Tibial nerve (tissue), 3 donors: ENCODE measurements around the gene ST3GAL3.

Source experiments
- POLR2A ChIP-seq, 2 donors: fragments of 450-650 bp; IDR thresholded peaks; one replicate each; pipeline ENCODE4 v1.6.1; 2017; ENCODE audit warnings: antibody characterized with exemption in 2 of 2, mild to moderate bottlenecking in 2 of 2, moderate library complexity in 2 of 2
- TF ChIP-seq, protein P1 (sequence below), 5 experiments: fragments of 200-600 bp in 3 of 5; fragments of 450-650 bp in 2 of 5; sonication (generic) in 3 of 5; IDR thresholded peaks; one replicate each; pipeline ENCODE4 v1.5.1; 2016 to 2019; ENCODE audit warnings: antibody characterized with exemption in 5 of 5, mild to moderate bottlenecking in 3 of 5, moderate library complexity in 2 of 5

DNA sequence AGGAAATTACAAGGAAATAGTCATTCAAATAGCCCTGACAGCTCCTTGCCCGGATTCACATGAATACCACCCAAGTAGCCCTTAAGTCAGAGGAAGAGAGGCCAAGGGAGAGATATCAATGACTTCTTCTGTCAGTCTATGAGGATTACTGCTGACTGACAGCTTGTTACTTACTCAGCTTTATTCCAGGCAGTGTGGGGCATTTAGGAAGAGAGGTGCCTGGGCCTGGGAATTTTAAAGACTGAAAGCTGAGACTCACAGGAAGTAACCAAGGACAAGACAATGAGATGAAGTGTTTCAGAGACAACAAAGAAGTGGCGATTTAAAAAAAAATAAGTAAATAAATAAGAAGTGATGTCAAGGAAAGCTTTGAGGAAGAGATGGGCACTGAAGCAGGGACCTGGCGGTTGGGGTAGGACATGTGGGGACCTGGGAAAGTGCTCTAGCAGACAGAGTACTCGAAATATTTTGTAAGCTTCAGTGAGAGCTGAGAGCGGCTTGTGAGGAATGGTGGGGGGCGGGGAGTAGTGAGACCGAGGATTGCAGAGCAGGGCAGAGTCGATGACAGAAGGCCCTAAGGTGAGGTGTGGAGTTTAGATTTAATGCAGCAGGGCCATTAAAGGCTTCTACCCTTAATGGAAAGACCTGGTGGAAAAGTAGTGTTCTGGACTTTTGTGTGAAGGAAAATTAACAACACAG, 58.9 kb downstream of the ST3GAL3 start:
- TF ChIP-seq, protein P1, sequence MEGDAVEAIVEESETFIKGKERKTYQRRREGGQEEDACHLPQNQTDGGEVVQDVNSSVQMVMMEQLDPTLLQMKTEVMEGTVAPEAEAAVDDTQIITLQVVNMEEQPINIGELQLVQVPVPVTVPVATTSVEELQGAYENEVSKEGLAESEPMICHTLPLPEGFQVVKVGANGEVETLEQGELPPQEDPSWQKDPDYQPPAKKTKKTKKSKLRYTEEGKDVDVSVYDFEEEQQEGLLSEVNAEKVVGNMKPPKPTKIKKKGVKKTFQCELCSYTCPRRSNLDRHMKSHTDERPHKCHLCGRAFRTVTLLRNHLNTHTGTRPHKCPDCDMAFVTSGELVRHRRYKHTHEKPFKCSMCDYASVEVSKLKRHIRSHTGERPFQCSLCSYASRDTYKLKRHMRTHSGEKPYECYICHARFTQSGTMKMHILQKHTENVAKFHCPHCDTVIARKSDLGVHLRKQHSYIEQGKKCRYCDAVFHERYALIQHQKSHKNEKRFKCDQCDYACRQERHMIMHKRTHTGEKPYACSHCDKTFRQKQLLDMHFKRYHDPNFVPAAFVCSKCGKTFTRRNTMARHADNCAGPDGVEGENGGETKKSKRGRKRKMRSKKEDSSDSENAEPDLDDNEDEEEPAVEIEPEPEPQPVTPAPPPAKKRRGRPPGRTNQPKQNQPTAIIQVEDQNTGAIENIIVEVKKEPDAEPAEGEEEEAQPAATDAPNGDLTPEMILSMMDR (IDR thresholded peaks at IDR 0.05): no peak
- TF ChIP-seq POLR2A (IDR thresholded peaks at IDR 0.05): no peak
